ENCODE measurements around the gene CYP21A2.

DNA sequence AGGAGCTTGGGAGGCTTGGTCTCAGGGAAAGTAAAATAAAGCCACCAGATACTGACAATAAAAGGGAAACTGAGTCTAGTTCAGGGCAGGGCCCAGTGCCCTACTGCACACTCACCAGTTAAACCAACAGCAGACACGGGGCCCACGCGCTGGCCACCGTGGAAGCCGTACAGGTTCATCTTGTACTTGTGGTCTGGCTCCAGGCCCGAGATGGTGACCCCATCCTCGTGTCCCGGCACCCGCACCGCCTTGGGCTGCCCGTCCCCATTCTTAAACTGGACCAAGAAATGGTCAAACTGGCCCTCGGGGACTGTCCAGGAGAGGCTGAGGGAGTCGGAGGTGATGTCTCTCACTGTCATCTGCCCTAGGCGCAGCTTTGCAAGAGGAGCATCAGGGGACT lies 26.5 kb downstream of the CYP21A2 start:
- TF ChIP-seq POLR2AphosphoS5 (IDR thresholded peaks at IDR 0.05; ENCODE audit: low read depth, low read length) (no peak), POLR2A (IDR thresholded peaks at IDR 0.05; ENCODE audit: low read depth, low read length) (no peak), POU2F2 (IDR thresholded peaks at IDR 0.05; ENCODE audit: low read depth, low read length) (no peak)

Measured in GM12891 (cell line).